ENCODE data around the gene CD2AP. TPM values are rescaled to one million over a fixed set of nuclear protein-coding genes. Genes with fewer than 3 reads are reported as not detected.

The CD2AP gene
- total and polyA plus RNA-seq, 3 donors from 2014 or later, result 10.4 to 35.7 (median 33.5) TPM

- intact Hi-C loops (cut with DNase I; ENCODE audit: low total_unique reads), result no loop called here
- no peaks in the 10 kb centered on the region for H3K36me3 ChIP-seq (ENCODE audit: low read depth, missing control alignments)
- H3K9me3 ChIP-seq, result no peaks in the 10 kb centered on the region
- no peak overlapping the region for H3K4me3 ChIP-seq
- H3K27ac ChIP-seq, result no peak overlapping the region
- DNase-seq, result no peak
- TF ChIP-seq POLR2A (IDR thresholded peaks at IDR 0.05), result no peak
- TF ChIP-seq, protein P1, sequence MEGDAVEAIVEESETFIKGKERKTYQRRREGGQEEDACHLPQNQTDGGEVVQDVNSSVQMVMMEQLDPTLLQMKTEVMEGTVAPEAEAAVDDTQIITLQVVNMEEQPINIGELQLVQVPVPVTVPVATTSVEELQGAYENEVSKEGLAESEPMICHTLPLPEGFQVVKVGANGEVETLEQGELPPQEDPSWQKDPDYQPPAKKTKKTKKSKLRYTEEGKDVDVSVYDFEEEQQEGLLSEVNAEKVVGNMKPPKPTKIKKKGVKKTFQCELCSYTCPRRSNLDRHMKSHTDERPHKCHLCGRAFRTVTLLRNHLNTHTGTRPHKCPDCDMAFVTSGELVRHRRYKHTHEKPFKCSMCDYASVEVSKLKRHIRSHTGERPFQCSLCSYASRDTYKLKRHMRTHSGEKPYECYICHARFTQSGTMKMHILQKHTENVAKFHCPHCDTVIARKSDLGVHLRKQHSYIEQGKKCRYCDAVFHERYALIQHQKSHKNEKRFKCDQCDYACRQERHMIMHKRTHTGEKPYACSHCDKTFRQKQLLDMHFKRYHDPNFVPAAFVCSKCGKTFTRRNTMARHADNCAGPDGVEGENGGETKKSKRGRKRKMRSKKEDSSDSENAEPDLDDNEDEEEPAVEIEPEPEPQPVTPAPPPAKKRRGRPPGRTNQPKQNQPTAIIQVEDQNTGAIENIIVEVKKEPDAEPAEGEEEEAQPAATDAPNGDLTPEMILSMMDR (IDR thresholded peaks at IDR 0.05), result no peak
- H3K4me1 ChIP-seq, result peaks cover 4% of the 10 kb centered on the region
- no peaks in the 10 kb centered on the region for H3K27me3 ChIP-seq
Observed at GRCh38 chr6:47481806-47482205, 4.2 kb downstream of the CD2AP start.

DNA sequence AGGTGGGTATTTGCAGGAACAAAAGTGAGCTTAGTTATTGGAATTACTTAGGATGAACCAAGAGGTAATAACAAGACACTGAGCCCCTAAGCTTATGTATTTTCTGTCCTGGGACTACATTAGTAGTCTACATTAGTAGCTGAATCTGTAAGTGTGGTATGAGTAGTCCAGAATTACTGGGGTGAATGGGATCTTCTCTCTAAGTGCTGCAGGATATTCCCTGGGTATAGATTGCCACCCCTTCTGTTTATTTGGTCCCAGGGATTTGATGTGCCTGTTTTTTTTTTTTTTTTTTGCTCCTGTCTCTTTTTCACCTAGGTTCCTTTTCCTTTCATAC is 5.9 kb downstream of the CD2AP start:
- peaks cover 4% of the 10 kb centered on the region for H3K4me1 ChIP-seq
- TF ChIP-seq, protein P1 (IDR thresholded peaks at IDR 0.05), result no peak
- TF ChIP-seq POLR2A (IDR thresholded peaks at IDR 0.05), result no peak
- intact Hi-C loops (cut with DNase I; ENCODE audit: low total_unique reads), result no loop called here
- H3K27me3 ChIP-seq, result no peaks in the 10 kb centered on the region
- DNase-seq, result no peak
- no peak overlapping the region for H3K4me3 ChIP-seq
- H3K27ac ChIP-seq, result no peak overlapping the region
- no peaks in the 10 kb centered on the region for H3K9me3 ChIP-seq
- no peaks in the 10 kb centered on the region for H3K36me3 ChIP-seq (ENCODE audit: low read depth, missing control alignments)

DNA sequence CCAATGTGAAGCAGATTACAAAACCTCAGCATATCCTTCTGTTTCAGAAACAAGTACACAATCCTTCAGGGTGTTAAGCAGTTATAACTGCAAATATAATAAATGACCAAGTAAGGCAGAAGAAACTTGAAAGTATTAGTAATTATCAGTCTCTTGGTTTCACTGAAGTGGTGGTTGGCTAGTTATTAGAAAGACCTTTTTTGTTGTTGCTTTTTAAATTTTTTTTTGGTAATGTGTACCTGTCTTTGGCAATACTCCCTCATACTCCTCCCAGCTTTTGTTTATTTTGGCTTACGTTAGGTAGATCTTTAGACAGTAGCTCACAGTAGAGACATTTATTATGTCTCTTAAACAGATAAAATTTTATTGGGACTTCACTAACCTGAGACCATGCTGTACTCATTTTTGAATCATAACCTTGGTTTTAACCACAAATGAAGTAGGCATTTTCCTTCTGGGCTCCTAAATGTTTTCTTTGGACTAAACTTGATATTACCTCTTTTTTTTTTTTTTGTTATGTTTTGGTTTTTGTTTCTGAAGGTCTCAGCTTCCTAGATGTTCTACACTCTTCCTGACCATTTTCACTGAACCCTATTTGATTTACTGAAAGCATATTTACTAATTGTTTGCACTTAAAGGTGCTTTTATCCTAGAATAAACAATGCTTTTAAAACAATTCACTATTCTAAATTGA is 6.4 kb downstream of the CD2AP start:
- Histone ChIP-seq H3K27me3 (no peaks in the 10 kb centered on the region), H3K4me3 (no peak overlapping the region), H3K36me3 (ENCODE audit: low read depth, missing control alignments) (no peaks in the 10 kb centered on the region), H3K4me1 (peaks cover 4% of the 10 kb centered on the region), H3K27ac (no peak overlapping the region), H3K9me3 (no peaks in the 10 kb centered on the region)
- 35 to 38% methylated on average over 1 of the region's 1 CpG for WGBS, 2 donors
- TF ChIP-seq, protein P1 (IDR thresholded peaks at IDR 0.05), result no peak
- TF ChIP-seq POLR2A (IDR thresholded peaks at IDR 0.05), result no peak
- intact Hi-C loops (cut with DNase I; ENCODE audit: low total_unique reads), result no loop called here
- DNase-seq, result no peak

- 84 to 92% methylated on average over 3 of the region's 3 CpGs for WGBS, 2 donors
- intact Hi-C loops (cut with DNase I; ENCODE audit: low total_unique reads), result no loop called here
Observed at GRCh38 chr6:47484616-47485015, 7.0 kb downstream of the CD2AP start.

More at GRCh38 chr6:47484616-47485015, 7.0 kb downstream of the CD2AP start:
- Histone ChIP-seq H3K36me3 (ENCODE audit: low read depth, missing control alignments) (no peaks in the 10 kb centered on the region), H3K4me1 (no peaks in the 10 kb centered on the region), H3K27me3 (no peaks in the 10 kb centered on the region), H3K4me3 (no peak overlapping the region), H3K27ac (no peak overlapping the region), H3K9me3 (no peaks in the 10 kb centered on the region)
- TF ChIP-seq POLR2A (IDR thresholded peaks at IDR 0.05), result no peak
- TF ChIP-seq, protein P1 (IDR thresholded peaks at IDR 0.05), result no peak
- no peak for DNase-seq
